NT2/D1 (cell line): ENCODE results near the gene LIPA.
"Not testable (repeated sequence)": the region's sequence is repeated elsewhere in the genome, so short reads cannot be mapped to it uniquely, and the experiment has no call there.

Experiments used
- DNase-seq: peaks from one replicate; pipeline ENCODE4 v3.0.0-alpha.2; 2011; ENCODE audit warnings: low read depth, low spot score
- H3K27me3 ChIP-seq: 2 replicates; pipeline ENCODE4 v1.6.0; 2011; ENCODE audit warnings: mild to moderate bottlenecking; ENCODE audit not compliant: insufficient read length, insufficient read depth
- H3K36me3 ChIP-seq: 2 replicates; pipeline ENCODE4 v1.6.1; 2011; ENCODE audit warnings: mild to moderate bottlenecking, low read length, mixed read lengths; ENCODE audit not compliant: insufficient read depth, insufficient read length
- H3K4me1 ChIP-seq: 2 replicates; pipeline ENCODE4 v1.5.1; 2011; ENCODE audit not compliant: insufficient read depth, insufficient read length
- H3K4me3 ChIP-seq: 2 replicates; pipeline ENCODE4 v1.5.1; 2011; ENCODE audit warnings: low read depth; ENCODE audit not compliant: insufficient read length
- H3K9ac ChIP-seq: 2 replicates; pipeline ENCODE4 v1.6.0; 2011; ENCODE audit warnings: low read depth; ENCODE audit not compliant: insufficient read length
- H3K9me3 ChIP-seq: 2 replicates; pipeline ENCODE4 v1.5.1; 2011; ENCODE audit warnings: mild to moderate bottlenecking, low read length; ENCODE audit not compliant: insufficient read depth
- SUZ12 ChIP-seq: IDR thresholded peaks from 2 replicates; pipeline ENCODE4 v1.6.1; 2011; ENCODE audit not compliant: insufficient read length, insufficient read depth; ENCODE audit errors: extremely low read depth
- YY1 ChIP-seq: IDR thresholded peaks from 2 replicates; pipeline ENCODE4 v1.6.1; 2011; ENCODE audit not compliant: insufficient read length, insufficient read depth
- ZNF274 ChIP-seq: IDR thresholded peaks from 2 replicates; pipeline ENCODE4 v1.6.1; 2011; ENCODE audit warnings: mild to moderate bottlenecking, low read depth, low read length

The LIPA gene

DNA sequence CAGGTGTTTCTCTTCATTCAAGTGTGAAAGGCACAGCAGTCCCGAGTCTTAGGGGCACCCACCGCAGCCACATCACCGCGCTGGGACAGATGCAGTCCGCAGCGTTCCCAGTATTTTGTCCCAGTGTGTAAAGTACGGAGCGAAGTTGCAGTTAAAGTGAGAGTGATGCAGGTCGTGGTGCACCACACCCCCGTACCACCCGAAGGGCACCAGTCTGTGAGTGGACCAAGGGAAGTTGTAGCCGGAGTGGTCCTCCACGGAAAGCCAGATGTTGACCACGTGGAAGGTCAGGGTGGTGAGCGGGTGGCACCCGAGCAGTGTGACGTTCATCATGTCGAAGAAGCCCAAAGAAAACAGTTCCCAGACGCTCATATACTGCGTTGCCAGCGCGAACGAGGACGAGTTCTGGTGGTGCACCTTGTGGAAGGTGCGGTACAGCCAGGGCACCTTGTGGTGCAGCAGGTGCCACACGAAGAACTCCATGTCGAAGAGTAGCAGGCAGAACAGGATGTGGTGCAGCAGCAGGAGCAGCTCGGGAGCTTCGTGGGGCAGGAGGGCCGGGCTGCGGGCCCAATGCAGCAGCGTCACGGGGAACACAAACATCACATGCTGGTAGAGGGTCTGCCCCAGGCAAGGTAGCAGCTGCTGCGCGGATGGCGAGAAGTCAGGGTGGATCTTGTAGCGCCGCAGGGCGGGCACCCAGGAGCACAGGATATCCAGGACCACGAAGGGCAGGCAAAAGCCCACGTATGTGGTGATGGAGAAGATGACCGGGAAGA is 45.0 kb downstream of the LIPA start:
- Histone ChIP-seq H3K4me3 (peak overlapping the region; percentile 33), H3K9me3 (no peaks in the 10 kb centered on the region), H3K27me3 (peaks cover 70% of the 10 kb centered on the region), H3K4me1 (peaks cover 6% of the 10 kb centered on the region), H3K36me3 (no peaks in the 10 kb centered on the region), H3K9ac (peak overlapping the region; percentile 36)
- no peak for DNase-seq
- peak; percentile 45 for TF ChIP-seq SUZ12
- no peak for TF ChIP-seq ZNF274
- no peak for TF ChIP-seq YY1

DNA sequence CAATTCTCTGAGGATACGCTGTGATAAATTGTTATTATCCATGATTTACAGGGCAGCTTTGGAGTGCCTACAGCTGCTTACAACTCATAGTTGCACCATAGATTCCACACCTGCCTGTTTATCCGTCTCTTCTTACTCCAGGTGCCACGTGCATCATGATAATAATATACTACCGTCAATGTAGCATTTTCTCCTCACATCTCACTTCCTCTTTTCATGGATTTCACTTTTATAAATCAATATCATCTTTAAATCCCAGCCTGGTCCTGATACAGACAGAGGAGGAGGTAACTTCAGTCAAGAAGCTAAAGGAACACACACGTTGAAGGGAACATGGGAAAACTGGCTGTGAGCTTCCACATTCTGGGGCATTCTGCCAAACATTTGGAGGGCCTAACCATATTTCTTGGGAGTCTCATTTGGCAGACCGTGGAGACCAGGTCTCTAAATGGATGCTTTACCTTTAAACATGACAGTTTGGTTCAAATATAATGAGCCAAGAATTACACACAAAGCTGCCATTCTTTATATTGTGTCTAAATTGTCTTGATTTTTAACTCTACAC is 46.9 kb downstream of the LIPA start:
- Histone ChIP-seq H3K4me3 (no peak overlapping the region), H3K9me3 (no peaks in the 10 kb centered on the region), H3K9ac (no peak overlapping the region), H3K4me1 (peaks cover 6% of the 10 kb centered on the region), H3K27me3 (peaks cover 57% of the 10 kb centered on the region), H3K36me3 (no peaks in the 10 kb centered on the region)
- TF ChIP-seq SUZ12 = no peak
- no peak for TF ChIP-seq ZNF274
- DNase-seq = no peak

DNA sequence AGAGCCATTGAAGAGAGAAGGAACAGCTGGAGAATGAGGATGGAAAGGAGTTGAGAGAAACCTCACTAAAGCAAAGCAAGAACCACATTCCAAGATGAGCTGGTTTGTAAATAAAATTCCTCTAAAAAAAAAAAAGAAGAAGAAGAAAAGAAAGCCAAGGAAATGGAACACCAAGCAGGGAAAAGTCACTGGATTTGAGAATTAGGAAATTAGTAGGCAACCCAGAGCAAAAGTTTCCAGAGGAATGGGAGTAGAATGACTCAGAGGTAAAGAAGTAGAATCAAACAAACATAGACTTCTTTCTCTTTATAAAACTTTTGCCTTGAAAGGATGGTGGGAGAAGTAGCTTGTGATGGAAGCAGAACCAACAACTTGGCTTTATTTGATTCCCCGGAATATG is 48.3 kb downstream of the LIPA start:
- Histone ChIP-seq H3K9ac (no peak overlapping the region), H3K9me3 (no peaks in the 10 kb centered on the region), H3K4me3 (no peak overlapping the region), H3K27me3 (peaks cover 43% of the 10 kb centered on the region), H3K36me3 (no peaks in the 10 kb centered on the region), H3K4me1 (peaks cover 6% of the 10 kb centered on the region)
- no peak for TF ChIP-seq YY1
- no peak for TF ChIP-seq ZNF274
- no peak for TF ChIP-seq SUZ12
- no peak for DNase-seq

DNA sequence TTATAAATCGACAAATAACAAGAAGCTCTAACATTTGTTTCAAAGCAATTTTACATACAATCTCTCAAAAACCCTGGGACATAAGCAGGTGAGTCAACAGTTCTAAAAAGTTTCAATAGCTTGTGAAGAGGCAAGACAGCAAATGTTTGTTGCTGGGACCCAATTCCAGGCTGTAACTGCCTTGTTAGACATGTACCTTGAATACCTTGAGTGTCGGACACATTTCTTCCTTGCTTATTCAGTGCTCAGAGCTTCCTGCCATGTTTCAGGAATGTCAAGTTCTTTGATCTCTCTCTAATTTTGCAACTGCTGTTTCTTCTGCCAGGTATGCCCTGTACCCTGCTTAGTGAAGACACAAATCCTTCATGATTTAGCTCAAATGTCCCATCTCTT is 49.5 kb downstream of the LIPA start:
- no peak for DNase-seq
- Histone ChIP-seq H3K36me3 (no peaks in the 10 kb centered on the region), H3K9me3 (no peaks in the 10 kb centered on the region), H3K9ac (no peak overlapping the region), H3K4me3 (no peak overlapping the region), H3K27me3 (peaks cover 31% of the 10 kb centered on the region), H3K4me1 (peaks cover 6% of the 10 kb centered on the region)
- TF ChIP-seq SUZ12 = no peak
- TF ChIP-seq ZNF274 = no peak
- TF ChIP-seq YY1 = no peak

DNA sequence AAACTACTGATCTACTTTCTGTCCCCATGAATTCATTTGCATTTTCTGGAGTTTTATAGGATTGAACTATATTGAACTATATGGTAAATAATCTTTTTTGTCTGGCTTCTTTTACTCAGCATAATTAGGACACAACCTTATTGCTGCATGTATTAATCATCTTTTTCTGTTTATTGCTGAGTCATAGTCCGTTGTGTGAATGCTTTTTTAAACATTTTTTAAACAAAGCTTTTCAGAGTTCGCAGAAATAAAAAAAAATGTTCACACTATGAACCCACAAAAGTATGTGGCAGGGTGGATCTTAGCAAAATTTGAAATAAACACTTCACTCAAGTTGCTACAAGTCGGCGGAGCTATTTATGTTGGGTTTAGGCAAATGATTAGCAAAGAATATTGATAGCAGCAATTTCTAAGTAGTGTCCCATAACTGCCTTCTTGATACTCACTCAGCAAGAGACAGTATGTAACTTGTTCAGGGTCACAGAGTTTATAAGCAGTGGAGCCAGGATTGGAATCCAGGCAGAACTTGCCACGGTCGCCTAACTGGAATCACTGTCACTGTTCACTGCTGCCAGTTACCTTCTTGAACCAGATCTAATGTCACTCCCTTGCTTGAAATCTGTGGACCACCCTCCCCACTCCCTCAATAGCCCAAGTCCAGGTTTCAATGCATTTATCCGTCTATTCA is 50.1 kb downstream of the LIPA start:
- H3K9me3 ChIP-seq = no peaks in the 10 kb centered on the region
- TF ChIP-seq YY1 = no peak
- no peak for TF ChIP-seq ZNF274
- no peak for TF ChIP-seq SUZ12
- no peaks in the 10 kb centered on the region for H3K36me3 ChIP-seq
- peaks cover 25% of the 10 kb centered on the region for H3K27me3 ChIP-seq
- H3K4me3 ChIP-seq = no peak overlapping the region
- no peak overlapping the region for H3K9ac ChIP-seq
- peaks cover 3% of the 10 kb centered on the region for H3K4me1 ChIP-seq
- no peak for DNase-seq

DNA sequence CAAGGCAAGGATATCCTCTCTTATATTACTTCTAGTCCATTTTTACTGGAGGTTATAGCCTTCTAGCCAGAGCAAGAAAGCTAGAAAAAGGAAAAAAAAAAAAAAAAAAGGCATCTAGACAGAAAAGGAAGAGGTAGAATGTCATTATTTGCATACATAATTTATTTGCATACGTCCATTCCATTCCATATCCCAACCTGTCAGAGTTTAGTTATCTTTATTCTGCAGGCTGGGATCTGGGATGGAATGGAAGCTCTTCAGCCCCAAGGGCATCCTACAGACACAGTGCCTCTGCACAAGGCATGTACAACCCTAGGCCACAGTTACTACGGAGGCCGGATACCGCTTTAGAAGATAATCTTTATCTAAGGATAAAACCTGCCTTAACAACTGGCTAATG is 54.1 kb downstream of the LIPA start:
- H3K9ac ChIP-seq = no peak overlapping the region
- TF ChIP-seq SUZ12 (no peak), ZNF274 (no peak), YY1 (no peak)
- no peaks in the 10 kb centered on the region for H3K36me3 ChIP-seq
- H3K27me3 ChIP-seq = no peaks in the 10 kb centered on the region
- no peak for DNase-seq
- no peak overlapping the region for H3K4me3 ChIP-seq
- H3K4me1 ChIP-seq = no peaks in the 10 kb centered on the region
- H3K9me3 ChIP-seq = no peaks in the 10 kb centered on the region

DNA sequence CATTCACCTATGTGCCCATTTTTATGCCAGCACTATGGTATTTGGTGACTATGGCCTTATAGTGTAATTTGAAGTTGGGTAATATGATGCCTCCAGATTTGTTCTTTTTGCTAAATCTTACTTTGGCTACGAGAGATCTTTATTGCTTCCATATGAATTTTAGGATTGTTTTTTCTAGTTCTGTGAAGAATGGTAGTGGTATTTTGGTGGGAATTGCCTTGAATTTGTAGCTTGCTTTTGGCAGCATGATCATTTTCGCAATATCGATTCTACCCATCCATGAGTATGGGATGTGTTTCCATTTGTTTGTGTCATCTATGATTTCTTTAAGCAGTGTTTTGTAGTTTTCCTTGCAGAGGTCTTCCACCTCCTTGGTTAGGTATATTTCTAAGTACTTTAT is 60.3 kb downstream of the LIPA start:
- not testable (repeated sequence) for H3K36me3 ChIP-seq, H3K4me3 ChIP-seq, H3K4me1 ChIP-seq

More for the DNA sequence above, 60.3 kb downstream of the LIPA start:
- H3K27me3 ChIP-seq, H3K9me3 ChIP-seq, H3K9ac ChIP-seq, DNase-seq: not testable (repeated sequence)
